ENCODE measurements around the gene CALHM2.

CALHM2 gene

DNA sequence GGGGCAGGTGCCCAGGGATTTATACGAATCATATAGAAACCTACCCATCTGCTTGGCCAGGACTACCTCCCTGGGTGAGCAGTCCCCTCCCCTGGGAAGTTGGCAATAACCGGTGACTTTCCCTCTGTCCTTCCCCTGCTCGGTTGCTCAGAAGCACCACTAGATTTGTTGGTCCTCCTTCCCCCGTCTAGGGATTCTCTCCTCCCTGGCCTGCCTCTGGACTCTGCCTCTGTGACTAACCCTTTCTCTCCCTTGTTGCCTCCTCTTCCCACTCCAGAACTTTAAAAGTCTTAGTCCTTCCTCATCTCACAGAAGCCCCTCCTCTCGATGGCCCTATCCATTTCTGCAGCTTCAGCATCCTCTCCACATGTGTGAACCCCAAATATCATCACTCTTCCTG is 17.0 kb upstream of the CALHM2 start:
- no peak overlapping the region for H4K12ac ChIP-seq (ENCODE audit: low read depth, low read length)
- H4K8ac ChIP-seq (ENCODE audit: low read depth, low read length) = no peak overlapping the region
- H3K14ac ChIP-seq (ENCODE audit: low read length) = no peak overlapping the region
- no peak overlapping the region for H2BK5ac ChIP-seq (ENCODE audit: low read depth, low read length, poor library complexity)
- H3K18ac ChIP-seq (ENCODE audit: low read length) = no peak overlapping the region
- no peaks in the 10 kb centered on the region for H3K27me3 ChIP-seq (ENCODE audit: insufficient read depth, low read length)
- no peak overlapping the region for H2BK120ac ChIP-seq (ENCODE audit: insufficient read depth, low read length, poor library complexity)
- no peak overlapping the region for H3K9ac ChIP-seq (ENCODE audit: low read length)
- H3K4me1 ChIP-seq (ENCODE audit: control insufficient read depth in 1 of 2, insufficient read depth in 2 of 2, low read length in 2 of 2) = peaks cover 0 to 3% of the 10 kb centered on the region in 2 experiments
- no peaks in the 10 kb centered on the region for H3K36me3 ChIP-seq (ENCODE audit: control insufficient read depth in 1 of 2, insufficient read depth in 2 of 2, low read length in 2 of 2)
- no peaks in the 10 kb centered on the region for H3K79me2 ChIP-seq (ENCODE audit: control insufficient read depth, insufficient read depth, low read length, poor library complexity)
- H2AK5ac ChIP-seq (ENCODE audit: low read length) = no peak overlapping the region
- no peak overlapping the region for H3K23ac ChIP-seq (ENCODE audit: low read length)
- H2BK12ac ChIP-seq (ENCODE audit: low read length) = no peak overlapping the region
- no peak overlapping the region for H2AFZ ChIP-seq (ENCODE audit: insufficient read depth, low read length, poor library complexity)
- H4K91ac ChIP-seq (ENCODE audit: low read depth, low read length) = no peak overlapping the region
- H3K4me3 ChIP-seq (ENCODE audit: low read depth, low read length) = no peak overlapping the region
- no peak overlapping the region for H3K4me2 ChIP-seq (ENCODE audit: low read length)
- no peak for DNase-seq
- no CpG with 5 or more reads among the region's 5 CpGs for WGBS (ENCODE audit: extremely low coverage, insufficient coverage, insufficient read length)
- H3K79me1 ChIP-seq (ENCODE audit: low read length) = no peaks in the 10 kb centered on the region
- no peak overlapping the region for H3K4ac ChIP-seq (ENCODE audit: low read depth, low read length)
- H3K27ac ChIP-seq (ENCODE audit: low read depth, low read length) = no peak overlapping the region
- peaks cover 2% of the 10 kb centered on the region for H3K9me3 ChIP-seq (ENCODE audit: insufficient read depth, low read depth, low read length)

DNA sequence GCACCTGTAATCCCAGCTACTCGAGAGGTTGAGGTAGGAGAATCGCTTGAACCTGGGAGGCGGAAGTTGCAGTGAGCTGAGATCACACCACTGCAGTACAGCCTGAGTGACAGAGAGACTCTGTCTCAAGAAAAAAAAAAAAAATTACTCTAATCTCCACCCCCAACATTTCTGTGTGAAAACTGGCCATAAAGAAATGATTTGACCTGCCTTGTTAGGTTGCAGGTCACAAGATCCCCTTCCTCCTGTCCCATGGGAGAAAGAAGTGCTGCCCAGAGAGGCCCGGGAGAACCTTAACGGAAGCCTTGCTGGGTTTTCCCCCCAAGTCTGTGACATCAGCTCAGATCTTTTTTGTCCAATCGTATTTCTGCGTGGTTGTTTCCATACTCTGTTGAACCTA is 15.2 kb upstream of the CALHM2 start:
- Histone ChIP-seq H3K9ac (ENCODE audit: low read length) (no peak overlapping the region), H2BK5ac (ENCODE audit: low read depth, low read length, poor library complexity) (no peak overlapping the region), H2AK5ac (ENCODE audit: low read length) (no peak overlapping the region), H3K79me2 (ENCODE audit: control insufficient read depth, insufficient read depth, low read length, poor library complexity) (no peaks in the 10 kb centered on the region), H2BK12ac (ENCODE audit: low read length) (no peak overlapping the region), H2BK120ac (ENCODE audit: insufficient read depth, low read length, poor library complexity) (no peak overlapping the region), H3K27me3 (ENCODE audit: insufficient read depth, low read length) (no peaks in the 10 kb centered on the region), H2AFZ (ENCODE audit: insufficient read depth, low read length, poor library complexity) (no peak overlapping the region), H3K18ac (ENCODE audit: low read length) (no peak overlapping the region), H3K14ac (ENCODE audit: low read length) (no peak overlapping the region), H3K36me3 (ENCODE audit: control insufficient read depth in 1 of 2, insufficient read depth in 2 of 2, low read length in 2 of 2) (no peaks in the 10 kb centered on the region), H3K9me3 (ENCODE audit: insufficient read depth, low read depth, low read length) (peaks cover 2% of the 10 kb centered on the region), H3K79me1 (ENCODE audit: low read length) (no peaks in the 10 kb centered on the region), H3K4me1 (ENCODE audit: control insufficient read depth in 1 of 2, insufficient read depth in 2 of 2, low read length in 2 of 2) (peaks cover 0 to 3% of the 10 kb centered on the region in 2 experiments), H3K23ac (ENCODE audit: low read length) (no peak overlapping the region), H3K4ac (ENCODE audit: low read depth, low read length) (no peak overlapping the region), H3K27ac (ENCODE audit: low read depth, low read length) (no peak overlapping the region), H4K91ac (ENCODE audit: low read depth, low read length) (no peak overlapping the region), H3K4me2 (ENCODE audit: low read length) (no peak overlapping the region), H4K12ac (ENCODE audit: low read depth, low read length) (no peak overlapping the region), H3K4me3 (ENCODE audit: low read depth, low read length) (no peak overlapping the region), H4K8ac (ENCODE audit: low read depth, low read length) (no peak overlapping the region)
- DNase-seq = no peak
- no CpG with 5 or more reads among the region's 7 CpGs for WGBS (ENCODE audit: extremely low coverage, insufficient coverage, insufficient read length)

- no peak overlapping the region for H4K12ac ChIP-seq (ENCODE audit: low read depth, low read length)
- H3K36me3 ChIP-seq (ENCODE audit: control insufficient read depth in 1 of 2, insufficient read depth in 2 of 2, low read length in 2 of 2) = no peaks in the 10 kb centered on the region
- peaks cover 0 to 3% of the 10 kb centered on the region in 2 experiments for H3K4me1 ChIP-seq (ENCODE audit: control insufficient read depth in 1 of 2, insufficient read depth in 2 of 2, low read length in 2 of 2)
- H3K79me2 ChIP-seq (ENCODE audit: control insufficient read depth, insufficient read depth, low read length, poor library complexity) = no peaks in the 10 kb centered on the region
- no peak overlapping the region for H4K91ac ChIP-seq (ENCODE audit: low read depth, low read length)
- H2BK5ac ChIP-seq (ENCODE audit: low read depth, low read length, poor library complexity) = no peak overlapping the region
- H3K79me1 ChIP-seq (ENCODE audit: low read length) = no peaks in the 10 kb centered on the region
- no peaks in the 10 kb centered on the region for H3K27me3 ChIP-seq (ENCODE audit: insufficient read depth, low read length)
- no peak overlapping the region for H4K8ac ChIP-seq (ENCODE audit: low read depth, low read length)
- no peak overlapping the region for H2AFZ ChIP-seq (ENCODE audit: insufficient read depth, low read length, poor library complexity)
- H3K23ac ChIP-seq (ENCODE audit: low read length) = no peak overlapping the region
- no peak overlapping the region for H3K4me3 ChIP-seq (ENCODE audit: low read depth, low read length)
- H3K4me2 ChIP-seq (ENCODE audit: low read length) = no peak overlapping the region
- no peak overlapping the region for H3K9ac ChIP-seq (ENCODE audit: low read length)
- no peak overlapping the region for H2AK5ac ChIP-seq (ENCODE audit: low read length)
- H3K27ac ChIP-seq (ENCODE audit: low read depth, low read length) = no peak overlapping the region
- H3K9me3 ChIP-seq (ENCODE audit: insufficient read depth, low read depth, low read length) = peaks cover 2% of the 10 kb centered on the region
- WGBS (ENCODE audit: extremely low coverage, insufficient coverage, insufficient read length) = no CpG with 5 or more reads among the region's 3 CpGs
- no peak for DNase-seq
- H3K18ac ChIP-seq (ENCODE audit: low read length) = no peak overlapping the region
- no peak overlapping the region for H2BK120ac ChIP-seq (ENCODE audit: insufficient read depth, low read length, poor library complexity)
- no peak overlapping the region for H2BK12ac ChIP-seq (ENCODE audit: low read length)
- H3K4ac ChIP-seq (ENCODE audit: low read depth, low read length) = no peak overlapping the region
- no peak overlapping the region for H3K14ac ChIP-seq (ENCODE audit: low read length)
Measured at GRCh38 chr10:103466734-103467133, 14.6 kb upstream of the CALHM2 start.

GRCh38 chr10:103465411-103466179 is 13.4 kb upstream of the CALHM2 start:
- Histone ChIP-seq H3K27me3 (ENCODE audit: insufficient read depth, low read length) (no peaks in the 10 kb centered on the region), H2BK120ac (ENCODE audit: insufficient read depth, low read length, poor library complexity) (no peak overlapping the region), H3K23ac (ENCODE audit: low read length) (no peak overlapping the region), H4K91ac (ENCODE audit: low read depth, low read length) (no peak overlapping the region), H2AFZ (ENCODE audit: insufficient read depth, low read length, poor library complexity) (no peak overlapping the region), H3K4me3 (ENCODE audit: low read depth, low read length) (no peak overlapping the region), H4K12ac (ENCODE audit: low read depth, low read length) (no peak overlapping the region), H4K8ac (ENCODE audit: low read depth, low read length) (no peak overlapping the region), H3K4me2 (ENCODE audit: low read length) (no peak overlapping the region), H3K9me3 (ENCODE audit: insufficient read depth, low read depth, low read length) (peaks cover 2% of the 10 kb centered on the region), H3K79me2 (ENCODE audit: control insufficient read depth, insufficient read depth, low read length, poor library complexity) (no peaks in the 10 kb centered on the region), H2BK5ac (ENCODE audit: low read depth, low read length, poor library complexity) (no peak overlapping the region), H3K79me1 (ENCODE audit: low read length) (no peaks in the 10 kb centered on the region), H3K9ac (ENCODE audit: low read length) (no peak overlapping the region), H3K4ac (ENCODE audit: low read depth, low read length) (no peak overlapping the region), H3K27ac (ENCODE audit: low read depth, low read length) (no peak overlapping the region), H2AK5ac (ENCODE audit: low read length) (no peak overlapping the region), H2BK12ac (ENCODE audit: low read length) (no peak overlapping the region), H3K4me1 (ENCODE audit: control insufficient read depth in 1 of 2, insufficient read depth in 2 of 2, low read length in 2 of 2) (peaks cover 0 to 3% of the 10 kb centered on the region in 2 experiments), H3K14ac (ENCODE audit: low read length) (no peak overlapping the region), H3K36me3 (ENCODE audit: control insufficient read depth in 1 of 2, insufficient read depth in 2 of 2, low read length in 2 of 2) (no peaks in the 10 kb centered on the region), H3K18ac (ENCODE audit: low read length) (no peak overlapping the region)
- DNase-seq = no peak
- WGBS (ENCODE audit: extremely low coverage, insufficient coverage, insufficient read length) = no CpG with 5 or more reads among the region's 14 CpGs
